Ammon's horn (tissue), 1 donor: ENCODE measurements around the gene GRB7.
"Not testable (repeated sequence)": the region's sequence is repeated elsewhere in the genome, so short reads cannot be mapped to it uniquely, and the experiment has no call there.

Experiments used
- DNase-seq: peaks from one replicate; pipeline ENCODE4 v3.0.0-alpha.2; 2016; ENCODE audit warnings: low spot score

The GRB7 gene

DNA sequence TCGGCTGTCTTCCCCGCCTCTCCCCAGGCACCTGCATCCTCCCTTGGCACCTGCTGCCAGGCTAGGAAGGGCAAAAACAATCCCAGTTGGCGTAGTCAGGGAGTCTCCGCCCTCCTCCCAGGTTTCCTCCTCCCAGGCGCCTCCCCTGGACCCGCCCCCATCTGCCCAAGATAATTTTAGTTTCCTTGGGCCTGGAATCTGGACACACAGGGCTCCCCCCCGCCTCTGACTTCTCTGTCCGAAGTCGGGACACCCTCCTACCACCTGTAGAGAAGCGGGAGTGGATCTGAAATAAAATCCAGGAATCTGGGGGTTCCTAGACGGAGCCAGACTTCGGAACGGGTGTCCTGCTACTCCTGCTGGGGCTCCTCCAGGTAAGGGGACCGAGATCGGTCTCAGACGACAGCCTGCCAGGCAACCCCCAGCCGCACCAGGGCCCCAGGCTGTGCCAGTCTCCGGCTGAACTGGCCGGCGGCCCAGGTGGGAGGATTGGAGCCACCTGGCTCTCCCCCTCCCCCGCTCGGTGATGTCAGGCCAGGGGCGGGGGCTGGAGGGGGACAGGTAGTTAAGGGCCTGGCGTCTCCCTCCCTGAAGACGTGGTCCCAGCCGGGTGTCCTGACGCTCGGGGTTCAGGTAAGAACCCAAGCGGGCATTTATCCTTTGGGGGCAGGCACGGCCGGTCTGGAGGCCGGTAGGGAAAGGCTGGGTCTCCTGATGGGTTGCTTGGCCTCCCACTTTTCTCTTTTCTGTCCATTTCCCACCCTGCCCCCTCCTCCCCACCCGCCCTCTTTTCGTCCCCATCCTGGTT, at the start of gene GRB7:
GRB7 (plus strand) TSS at position 179 of the 808 bp plus-strand sequence. CDS start 4,364 bp downstream, outside the sequence.
- no peak for DNase-seq

DNA sequence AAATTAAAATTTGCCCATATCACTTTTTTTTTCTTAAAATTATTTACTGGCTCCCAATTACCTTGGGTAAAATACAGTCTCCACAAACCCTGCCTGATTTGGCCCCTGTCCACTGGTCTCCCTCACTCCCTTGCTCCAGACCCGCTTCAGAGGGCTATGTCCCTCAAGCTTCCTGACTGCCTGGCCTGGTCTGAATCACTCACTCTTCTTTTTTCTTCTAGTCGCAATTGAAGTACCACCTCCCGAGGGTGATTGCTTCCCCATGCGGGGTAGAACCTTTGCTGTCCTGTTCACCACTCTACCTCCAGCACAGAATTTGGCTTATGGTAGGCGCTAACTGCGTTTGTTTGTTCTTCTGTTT, 49.3 kb upstream of the GRB7 start:
- no peak for DNase-seq

DNA sequence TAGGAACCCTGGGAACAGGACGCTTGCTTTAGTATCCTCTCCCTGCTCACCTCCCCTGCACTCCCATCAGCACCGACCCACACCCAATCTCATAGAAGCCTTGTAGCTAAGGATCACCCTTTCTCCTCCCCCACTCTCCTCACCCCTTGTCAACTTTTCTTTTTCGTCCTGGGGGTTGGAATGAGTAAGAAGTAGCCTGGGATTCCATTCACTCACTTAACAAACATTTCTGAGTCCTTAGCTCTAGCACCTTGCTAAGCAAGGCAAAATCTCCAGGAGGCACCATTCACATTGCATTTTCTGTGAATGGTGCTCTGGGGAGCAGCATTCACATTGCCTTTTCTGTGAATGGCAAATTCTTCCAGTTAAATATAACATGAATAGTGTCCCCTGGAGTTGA, 48.8 kb upstream of the GRB7 start:
- no peak for DNase-seq

DNA sequence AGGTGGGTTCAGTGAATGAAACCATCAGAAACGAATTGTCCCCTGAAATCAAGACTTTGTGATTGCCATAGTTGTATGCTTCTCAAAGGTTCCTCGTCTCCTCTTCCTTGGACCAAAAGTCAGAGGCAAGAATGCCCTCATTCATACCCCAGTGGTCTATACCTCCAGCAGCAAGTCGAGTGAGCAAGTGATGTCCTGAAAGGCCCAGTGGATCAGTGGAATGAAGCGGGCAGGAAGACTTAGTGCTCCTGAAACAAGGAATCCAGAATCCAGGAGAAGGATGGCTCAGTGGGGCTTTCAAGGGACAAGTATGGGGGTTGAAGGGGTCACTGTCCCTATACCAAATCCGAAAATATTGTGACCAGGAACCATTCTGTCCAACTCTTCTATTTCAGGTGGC, 43.1 kb upstream of the GRB7 start:
- no peak for DNase-seq

DNA sequence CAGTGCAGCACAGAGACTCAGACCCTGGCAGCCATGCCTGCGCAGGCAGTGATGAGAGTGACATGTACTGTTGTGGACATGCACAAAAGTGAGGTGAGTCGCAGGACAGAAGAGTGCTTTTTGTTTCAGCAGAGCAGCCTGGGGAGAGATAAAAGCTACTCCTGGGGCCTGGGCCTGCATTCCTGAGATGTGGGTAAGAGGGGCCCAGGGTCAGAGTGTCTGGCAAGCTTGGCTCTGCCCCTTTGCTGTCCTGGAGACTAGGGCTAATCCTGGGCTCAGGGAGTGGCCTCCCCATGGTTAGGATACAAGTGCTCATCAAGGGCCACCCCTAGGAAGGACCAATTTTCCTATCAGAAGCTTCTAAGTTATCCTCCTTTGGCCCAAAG, 42.7 kb upstream of the GRB7 start:
- no peak for DNase-seq

DNA sequence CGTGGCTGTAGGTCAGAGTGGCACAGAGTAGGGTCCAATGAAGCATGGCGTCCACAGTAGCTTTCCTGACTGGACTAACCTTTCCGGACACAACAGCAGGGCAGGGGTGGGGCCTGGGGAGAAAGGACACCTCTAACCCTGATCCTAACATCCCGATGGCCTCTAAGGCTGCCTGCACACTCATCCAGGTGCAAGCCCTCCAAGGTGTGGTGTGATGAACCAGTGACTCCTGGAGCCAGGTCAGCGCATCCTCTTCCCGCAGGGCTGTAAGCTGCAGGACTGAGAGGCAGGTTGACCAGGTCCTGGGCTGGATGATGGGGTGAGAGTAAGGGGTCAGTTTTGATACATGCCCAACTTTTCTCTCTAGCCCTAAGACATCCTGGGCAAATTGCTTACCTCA, 41.0 kb upstream of the GRB7 start:
- no peak for DNase-seq

DNA sequence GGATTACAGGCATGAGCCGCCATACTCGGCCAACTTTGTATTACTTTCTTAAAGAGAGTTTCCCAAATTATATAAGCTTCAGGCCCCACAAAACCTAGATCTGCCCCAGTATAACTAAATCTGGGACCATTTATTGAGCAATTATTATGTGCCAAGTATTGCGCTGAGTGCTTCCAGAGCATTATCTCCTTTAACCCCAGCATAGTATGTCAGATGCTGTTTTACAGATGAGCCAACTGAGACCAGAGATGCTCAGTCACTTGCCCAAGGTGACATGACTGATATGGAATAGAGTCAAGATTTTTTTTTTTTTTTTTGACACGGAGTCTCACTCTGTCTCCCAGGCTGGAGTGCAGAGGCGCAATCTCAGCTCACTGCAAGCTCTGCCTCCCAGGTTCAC, 39.8 kb upstream of the GRB7 start:
- DNase-seq, result no peak

DNA sequence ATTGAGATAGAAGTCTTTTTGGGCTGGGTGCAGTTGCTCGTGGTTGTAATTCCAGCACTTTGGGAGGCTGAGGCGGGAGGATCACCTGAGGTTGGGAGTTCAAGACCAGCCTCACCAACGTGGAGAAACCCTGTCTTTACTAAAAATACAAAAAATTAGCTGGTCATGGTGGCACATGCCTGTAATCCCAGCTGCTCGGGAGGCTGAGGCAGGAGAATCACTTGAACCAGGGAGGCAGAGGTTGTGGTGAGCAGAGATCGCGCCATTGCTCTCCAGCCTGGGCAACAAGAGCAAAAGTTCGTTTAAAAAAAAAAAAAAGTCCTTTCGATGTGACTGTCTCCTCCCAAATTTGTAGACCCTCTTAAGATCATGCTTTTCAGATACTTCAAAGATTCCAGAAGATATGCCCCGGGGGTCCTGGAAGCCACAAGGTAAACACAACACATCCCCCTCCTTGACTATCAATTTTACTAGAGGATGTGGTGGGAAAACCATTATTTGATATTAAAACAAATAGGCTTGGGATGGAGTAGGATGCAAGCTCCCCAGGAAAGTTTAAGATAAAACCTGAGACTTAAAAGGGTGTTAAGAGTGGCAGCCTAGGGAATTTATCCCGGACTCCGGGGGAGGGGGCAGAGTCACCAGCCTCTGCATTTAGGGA, 38.5 kb upstream of the GRB7 start:
- DNase-seq, result not testable (repeated sequence)

DNA sequence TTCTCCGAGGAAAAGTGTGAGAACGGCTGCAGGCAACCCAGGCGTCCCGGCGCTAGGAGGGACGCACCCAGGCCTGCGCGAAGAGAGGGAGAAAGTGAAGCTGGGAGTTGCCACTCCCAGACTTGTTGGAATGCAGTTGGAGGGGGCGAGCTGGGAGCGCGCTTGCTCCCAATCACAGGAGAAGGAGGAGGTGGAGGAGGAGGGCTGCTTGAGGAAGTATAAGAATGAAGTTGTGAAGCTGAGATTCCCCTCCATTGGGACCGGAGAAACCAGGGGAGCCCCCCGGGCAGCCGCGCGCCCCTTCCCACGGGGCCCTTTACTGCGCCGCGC, 38.0 kb upstream of the GRB7 start, which contains the start of gene ERBB2:
ERBB2 (plus strand) TSS at position 247 of the 330 bp plus-strand sequence. CDS start 175 bp downstream, outside the sequence.
- peak; percentile 47 for DNase-seq

DNA sequence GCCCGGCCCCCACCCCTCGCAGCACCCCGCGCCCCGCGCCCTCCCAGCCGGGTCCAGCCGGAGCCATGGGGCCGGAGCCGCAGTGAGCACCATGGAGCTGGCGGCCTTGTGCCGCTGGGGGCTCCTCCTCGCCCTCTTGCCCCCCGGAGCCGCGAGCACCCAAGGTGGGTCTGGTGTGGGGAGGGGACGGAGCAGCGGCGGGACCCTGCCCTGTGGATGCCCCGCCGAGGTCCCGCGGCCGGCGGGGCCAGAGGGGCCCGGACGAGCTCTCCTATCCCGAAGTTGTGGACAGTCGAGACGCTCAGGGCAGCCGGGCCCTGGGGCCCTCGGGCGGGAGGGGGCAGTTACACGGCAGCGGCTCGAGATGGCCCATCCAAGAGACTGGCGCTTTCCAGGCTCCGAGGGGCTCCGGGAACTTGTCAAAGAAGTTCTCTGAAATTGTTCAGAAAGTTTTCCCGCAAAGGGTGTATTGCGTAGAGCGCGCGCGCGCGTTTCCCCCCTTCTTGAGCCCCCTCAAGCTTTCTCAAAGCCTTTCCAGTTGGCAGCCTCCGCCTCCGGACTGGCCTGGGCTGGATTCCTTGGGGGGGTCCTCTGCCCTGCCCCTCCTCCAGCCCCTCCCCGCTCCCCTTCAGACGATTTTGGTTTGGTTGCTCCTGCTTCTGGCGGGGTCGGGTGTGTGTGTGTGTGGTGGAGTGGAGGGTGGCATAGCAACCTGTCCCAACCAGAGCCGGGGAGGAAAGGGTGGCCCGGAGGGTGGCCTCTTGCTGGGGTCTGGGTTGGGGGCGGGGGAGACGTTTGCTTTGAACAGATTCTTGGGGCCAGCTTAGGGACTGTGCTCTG, 37.4 kb upstream of the GRB7 start:
- no peak for DNase-seq

DNA sequence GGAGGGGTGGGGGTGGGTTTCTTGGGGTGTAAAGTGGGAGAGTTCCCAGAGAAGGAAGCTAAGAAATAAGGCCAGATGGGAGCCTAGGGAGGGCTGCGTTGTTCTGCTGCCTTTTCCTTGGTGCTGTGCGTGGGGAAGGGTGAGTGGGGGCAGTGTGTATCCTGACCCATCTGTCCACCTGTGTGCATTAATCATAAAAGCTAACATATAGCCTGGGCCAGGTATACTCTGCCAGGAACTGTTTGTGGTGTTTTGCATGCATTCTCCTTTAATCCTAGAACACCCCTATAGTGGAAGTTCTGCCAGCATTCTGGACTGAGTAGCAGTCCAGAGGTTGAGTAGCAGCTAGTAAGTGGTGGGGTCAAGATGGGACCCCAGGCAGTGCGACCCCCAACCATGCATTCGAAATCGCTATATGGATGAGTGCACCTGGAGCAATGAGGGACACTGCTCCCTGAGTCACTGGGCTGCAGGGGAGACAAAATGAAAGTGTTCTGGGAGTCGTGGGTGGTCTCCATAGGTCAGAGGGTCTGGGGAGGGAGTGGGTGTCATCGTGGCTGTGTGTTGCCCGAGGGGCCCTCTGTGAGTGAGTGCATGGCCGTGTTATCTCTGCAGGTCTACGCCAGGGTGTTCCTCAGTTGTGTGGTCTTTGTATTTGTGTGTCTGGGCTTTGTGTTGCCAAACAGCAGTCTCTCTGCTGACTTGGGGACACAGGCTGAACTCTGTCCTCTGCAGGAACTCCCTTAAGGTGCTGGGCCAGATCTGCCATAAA, 36.5 kb upstream of the GRB7 start:
- DNase-seq, result no peak

DNA sequence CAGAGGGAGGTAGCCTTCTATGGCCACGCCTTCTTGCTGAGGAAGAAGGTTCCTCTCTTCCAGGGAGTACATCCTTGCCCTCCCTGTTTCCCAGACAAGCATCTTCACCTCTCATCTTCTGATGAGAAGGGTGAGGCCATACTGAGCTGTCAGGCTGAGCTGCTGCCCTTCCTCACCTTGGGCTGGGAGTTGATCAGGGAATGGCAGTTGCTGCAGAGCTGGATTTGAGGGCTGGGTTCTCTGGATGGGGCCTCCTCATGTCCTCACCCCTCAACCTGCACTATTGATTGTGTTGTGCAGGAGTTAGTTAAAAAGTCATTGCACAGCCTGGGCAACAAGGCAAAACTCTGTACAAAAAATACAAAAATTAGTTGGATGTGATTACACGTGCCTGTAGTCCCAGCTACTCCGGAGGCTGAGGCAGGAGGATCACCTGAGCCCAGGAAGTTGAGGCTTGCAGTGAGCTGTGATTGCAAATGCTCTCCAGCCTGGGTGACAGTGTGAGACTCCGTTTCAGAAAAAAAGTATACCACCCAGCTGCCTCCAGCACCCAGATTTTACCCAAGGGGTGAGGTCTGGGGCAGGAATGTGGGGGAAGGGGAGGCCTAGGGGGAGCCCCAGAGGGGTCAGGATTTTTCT, 35.8 kb upstream of the GRB7 start:
- DNase-seq, result no peak

DNA sequence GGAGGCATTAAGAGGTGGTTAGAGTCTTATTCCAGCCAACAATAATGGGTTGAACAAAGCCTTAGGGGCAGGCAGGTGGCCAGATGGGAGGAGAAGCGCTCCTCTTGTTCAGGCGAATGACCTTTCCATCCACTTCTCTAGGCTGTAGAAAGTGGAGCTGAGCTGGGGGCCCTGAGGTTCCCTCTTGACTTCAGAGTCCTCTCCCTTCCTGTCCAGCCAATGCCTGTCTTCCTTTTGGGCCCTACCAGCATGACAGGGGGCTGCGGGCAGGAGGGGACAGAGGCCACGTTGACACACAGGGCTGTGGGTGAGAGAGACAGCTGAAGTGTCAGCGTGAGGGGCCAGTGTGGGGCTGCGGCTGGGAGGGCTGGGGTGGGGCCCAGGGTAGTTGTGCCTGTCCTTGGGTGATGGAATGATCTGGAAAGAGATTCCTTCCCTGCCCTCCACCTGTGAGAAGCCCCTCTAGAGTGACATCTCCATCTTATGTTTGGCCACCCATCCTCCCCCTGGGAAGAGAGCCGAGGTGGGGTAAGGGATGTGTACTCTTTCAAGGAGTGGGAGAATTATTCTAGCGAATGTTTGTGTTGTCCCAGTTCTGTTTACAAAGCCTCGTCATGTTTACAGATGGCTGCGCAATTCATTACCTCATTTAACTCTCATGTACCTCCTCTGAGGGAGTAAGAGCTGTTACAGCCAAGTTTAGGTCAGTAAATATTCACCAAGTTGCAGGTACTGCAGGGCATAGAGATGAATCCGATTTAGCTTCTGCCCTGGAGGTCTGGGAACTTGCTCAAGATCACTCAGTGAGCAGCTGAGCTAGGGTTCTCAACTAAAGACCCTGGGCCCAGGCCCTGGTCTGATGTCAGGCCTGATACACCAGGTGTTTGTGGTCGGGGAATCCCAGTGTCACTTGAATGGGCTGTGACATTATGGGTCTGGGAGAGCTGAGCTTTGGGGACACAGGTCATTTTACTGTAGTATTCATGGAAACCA, 34.5 kb upstream of the GRB7 start:
- DNase-seq, result no peak

DNA sequence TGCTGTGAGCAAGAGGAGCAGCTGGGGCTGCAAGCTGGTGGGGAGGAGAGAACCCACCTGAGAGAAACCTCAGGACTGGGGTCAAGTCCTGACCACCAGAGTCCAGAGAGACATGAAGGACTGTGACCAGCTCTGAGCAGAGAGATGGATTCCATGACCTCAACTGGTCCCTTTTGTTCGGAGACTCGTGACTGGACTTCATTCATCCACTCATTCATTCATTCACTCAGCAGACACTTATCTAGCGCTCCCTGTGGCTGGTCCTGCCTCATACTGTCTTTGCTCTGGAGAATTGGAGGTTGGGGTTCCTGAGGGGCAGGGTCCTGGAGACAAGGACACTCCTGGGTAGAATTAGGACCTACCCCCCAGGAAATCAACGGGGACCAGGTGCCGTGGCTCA, 33.8 kb upstream of the GRB7 start:
- no peak for DNase-seq

DNA sequence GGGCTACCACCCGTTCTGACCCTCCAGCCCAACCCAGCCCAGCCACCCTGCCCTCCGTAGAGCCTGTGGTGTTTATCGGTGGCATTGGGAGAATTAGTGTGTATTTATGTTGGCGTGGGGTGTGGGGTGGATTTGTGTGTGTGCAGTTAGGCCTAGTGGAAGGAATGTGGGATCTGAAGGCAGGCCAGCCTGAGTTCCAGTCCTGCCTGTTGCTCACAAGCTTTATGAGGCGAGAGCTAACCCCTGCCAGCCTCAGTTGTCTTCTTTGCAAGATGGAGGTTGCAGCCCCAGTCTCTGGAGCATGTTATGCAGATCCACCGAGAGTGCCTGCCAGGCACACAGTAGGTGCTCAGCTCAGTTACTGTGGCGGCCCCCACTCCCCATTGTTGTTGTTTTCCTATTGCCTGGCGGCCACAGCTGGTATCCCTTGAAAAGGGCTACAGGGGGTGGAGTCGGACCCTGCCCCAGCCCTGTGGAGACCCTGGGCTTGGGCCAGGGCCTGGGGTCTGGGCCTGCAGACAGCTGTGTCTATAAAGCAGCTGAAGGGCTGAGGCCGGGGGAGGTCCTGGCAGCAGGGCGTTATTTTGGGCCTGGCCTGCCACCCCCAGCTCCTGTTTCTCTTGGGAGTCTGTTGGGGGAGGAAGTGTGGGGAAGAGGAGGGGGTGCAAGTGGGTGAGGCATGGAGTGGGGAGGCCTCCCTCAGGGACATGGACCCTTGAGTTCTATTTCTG, 32.8 kb upstream of the GRB7 start:
- DNase-seq, result no peak

DNA sequence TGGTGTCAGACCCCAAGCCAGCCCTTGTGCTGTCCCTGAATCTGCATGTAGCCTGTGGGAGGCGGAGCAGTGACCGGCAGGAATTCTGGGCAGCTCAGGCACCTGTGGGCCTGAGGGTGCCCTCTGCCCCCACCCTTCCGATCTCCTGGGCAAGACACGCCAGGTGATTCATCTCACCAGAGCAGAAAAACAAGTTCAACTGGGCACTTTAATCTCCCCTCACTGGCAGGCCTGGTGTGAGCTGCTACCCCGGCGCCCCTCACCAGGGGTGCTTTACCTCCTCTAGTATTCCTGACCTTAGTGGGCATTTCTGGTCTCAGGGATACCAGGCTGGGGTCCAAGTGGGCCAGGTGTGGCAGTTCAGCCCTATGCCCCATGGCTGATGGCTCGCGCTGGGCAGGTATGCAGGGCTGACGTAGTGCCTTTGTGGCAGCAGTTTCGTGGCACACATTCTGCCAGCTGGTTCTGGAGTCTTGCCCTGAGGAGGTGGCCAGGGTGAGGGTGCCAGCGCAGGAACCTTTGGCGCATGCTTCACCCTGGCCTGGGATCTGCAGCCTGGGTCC, 31.9 kb upstream of the GRB7 start:
- no peak for DNase-seq

DNA sequence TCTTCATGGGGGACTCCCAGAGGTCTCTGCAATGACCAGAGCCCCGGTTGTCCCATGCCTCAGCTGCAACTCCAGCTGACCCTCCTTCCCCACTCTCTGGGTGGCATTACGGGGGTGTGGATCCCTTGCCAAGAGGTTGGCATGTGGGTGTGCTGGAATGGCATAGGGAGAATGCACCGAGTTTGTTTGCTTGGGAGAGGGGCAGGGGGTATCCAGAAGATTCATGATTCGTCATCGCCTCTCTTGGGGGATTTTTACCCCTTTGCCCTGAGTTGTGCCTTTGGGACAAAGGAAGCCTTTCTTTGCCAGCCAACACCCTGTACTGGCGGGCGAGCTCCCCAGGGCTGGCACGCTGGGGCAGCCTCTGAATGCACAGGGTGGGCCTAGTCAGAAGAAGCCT, 31.4 kb upstream of the GRB7 start:
- no peak for DNase-seq

DNA sequence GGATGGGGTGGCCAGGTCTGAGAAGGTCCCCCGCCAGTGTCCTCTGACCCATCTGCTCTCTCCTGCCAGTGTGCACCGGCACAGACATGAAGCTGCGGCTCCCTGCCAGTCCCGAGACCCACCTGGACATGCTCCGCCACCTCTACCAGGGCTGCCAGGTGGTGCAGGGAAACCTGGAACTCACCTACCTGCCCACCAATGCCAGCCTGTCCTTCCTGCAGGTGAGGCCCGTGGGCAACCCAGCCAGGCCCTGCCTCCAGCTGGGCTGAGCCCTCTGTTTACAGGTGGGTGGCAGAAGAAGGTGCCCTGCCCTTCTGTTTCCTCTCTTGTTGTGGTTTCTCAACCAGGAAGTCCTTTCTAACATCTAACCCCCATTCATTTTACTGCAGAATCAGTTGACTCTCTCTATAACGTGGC, 30.8 kb upstream of the GRB7 start:
- no peak for DNase-seq

DNA sequence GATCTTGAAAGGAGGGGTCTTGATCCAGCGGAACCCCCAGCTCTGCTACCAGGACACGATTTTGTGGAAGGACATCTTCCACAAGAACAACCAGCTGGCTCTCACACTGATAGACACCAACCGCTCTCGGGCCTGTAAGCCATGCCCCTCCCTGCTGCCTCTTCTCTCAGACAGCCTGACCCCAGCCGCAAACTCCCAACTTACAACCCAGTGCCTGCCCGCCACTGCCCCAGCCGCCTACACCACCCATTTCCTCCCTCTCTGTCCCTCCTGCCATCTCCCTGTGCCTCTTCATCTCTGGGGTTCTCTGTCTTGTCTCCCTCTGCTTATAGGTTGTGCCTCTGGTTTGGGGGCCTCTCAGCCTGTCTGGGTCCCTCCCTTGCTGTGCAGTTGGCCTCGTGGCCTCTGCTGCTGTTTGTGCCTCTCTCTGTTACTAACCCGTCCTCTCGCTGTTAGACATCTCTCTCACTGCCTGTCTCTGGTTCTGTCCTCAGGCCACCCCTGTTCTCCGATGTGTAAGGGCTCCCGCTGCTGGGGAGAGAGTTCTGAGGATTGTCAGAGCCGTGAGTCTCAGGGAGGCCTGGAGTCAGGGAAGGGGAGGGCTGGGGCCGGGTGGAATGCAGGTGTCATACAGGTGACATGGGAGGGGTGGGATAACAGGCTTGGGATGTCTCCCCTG, 28.3 kb upstream of the GRB7 start:
- no peak for DNase-seq
